HG03280 (cell line): ENCODE results near the gene ESPNL.

Experiments used
- ATAC-seq: cut with Tn5 transposase; IDR thresholded peaks from one replicate; pipeline ENCODE4 v1.9.1; 2021; ENCODE audit warnings: mild to moderate bottlenecking, moderate library complexity; ENCODE audit not compliant: unreplicated experiment

Gene ESPNL

DNA sequence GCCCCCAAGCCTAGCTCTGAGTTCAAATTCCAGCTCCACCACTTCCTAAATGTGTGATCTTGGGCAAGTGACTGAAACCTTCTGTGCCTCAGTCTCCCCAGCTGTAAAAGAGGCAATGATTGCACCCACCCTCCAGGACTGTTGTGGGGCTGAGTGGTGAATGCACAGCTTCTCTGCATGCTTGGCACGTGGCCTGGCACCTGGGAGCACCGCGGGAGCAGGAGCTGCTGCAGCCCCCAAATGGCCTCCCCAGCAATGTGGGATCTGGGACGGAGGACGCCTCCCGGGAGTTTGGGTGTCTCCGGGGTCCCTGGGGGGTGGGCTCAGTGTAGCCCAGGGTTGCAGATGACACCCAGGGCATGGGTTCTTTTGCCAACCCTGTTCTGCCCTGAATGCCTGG, 39.9 kb downstream of the ESPNL start:
- ATAC-seq = no peak

DNA sequence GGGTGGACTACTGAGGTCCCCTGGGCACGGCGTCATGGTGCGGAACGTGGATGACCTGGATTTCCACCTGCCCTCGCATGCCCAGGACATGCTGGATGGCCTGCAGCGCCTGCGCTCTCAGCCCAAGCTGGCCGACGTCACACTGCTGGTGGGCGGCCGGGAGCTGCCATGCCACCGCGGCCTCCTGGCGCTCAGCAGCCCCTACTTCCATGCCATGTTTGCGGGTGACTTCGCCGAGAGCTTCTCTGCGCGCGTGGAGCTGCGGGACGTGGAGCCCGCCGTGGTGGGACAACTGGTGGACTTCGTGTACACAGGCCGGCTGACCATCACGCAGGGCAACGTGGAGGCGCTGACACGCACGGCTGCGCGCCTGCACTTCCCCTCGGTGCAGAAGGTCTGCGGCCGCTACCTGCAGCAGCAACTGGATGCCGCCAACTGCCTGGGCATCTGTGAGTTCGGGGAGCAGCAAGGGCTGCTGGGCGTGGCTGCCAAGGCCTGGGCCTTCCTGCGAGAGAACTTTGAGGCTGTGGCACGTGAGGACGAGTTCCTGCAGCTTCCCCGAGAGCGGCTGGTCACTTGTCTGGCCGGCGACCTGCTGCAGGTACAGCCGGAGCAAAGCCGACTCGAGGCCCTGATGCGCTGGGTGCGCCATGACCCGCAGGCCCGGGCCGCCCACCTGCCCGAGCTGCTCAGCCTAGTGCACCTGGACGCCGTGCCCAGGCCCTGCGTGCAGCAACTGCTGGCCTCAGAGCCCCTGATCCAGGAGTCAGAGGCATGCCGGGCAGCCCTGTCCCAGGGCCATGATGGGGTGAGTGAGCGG, 40.8 kb downstream of the ESPNL start:
- ATAC-seq = no peak

- ATAC-seq = no peak
These were observed 41.6 kb downstream of the ESPNL start for GRCh38 chr2:238141541-238142318.

DNA sequence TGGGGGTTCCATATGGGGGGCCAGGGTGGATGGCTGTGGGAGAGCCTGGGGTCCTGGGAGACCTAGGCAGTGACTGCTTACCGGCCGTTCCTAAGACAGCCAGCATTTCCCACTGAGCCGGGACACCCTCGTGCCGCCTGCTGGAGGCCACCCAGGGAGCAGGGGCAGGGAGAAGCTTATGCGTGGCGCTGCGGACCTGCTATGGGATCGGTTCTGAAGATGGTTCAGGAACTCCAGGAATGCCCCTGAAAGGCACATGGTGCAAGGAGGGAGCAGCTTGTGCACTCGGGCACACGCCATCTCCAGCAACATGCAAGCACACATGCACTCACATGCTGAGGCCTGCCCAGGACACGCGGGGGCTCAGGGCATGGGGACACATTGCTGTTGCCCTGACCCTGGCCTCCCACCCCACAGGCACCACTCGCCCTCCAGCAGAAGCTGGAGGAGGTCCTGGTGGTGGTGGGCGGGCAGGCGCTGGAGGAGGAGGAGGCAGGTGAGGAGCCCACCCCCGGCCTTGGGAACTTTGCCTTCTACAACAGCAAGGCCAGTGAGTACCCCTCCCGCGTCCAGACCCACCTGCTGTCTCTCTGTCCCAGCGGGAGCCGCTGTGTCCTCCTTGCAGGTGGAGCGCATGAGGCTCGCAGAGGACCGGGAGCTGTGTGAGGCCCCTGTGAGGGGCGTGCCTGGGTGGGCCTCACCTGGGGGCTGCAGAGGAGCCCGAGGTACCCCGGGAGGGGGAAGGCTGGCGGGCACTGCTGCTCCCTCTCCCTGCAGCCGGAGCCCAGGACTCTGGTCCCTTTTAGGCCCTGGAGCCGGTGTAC, 42.5 kb downstream of the ESPNL start:
- ATAC-seq = no peak

DNA sequence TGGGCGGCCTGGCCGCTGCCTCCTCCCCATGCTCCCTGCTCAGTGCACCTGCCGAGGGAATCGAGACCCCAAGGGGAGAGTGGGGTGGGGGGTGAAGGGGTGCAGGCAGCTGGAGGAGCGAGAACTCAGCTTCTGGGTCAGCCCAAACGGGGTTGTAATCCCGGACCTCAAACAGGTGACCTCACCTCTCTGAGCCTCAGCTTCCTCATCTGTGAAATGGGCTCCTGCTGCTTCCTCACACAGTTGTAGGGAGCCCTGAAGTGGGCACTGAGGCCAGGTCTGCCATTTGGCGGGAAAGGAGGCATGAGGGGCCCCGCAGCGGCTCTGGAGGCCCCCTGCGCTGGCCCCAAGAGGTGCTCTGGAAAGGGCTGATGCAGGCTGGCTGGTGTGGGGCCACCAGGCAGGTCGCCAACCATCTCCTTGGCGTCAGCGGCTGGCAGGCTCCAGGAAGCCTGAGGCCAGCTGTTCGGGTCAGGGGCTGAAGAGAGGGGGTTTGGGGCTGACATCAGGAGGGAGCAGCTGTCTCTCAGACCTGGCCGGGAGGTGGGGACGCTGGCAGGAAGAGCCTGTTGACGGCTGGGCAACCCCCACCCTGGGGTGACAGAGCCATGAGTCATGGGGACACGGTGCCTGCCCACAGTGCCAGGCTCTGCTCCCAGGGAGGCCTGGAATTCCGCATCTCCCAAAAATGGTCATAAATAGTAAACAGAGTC, 43.3 kb downstream of the ESPNL start:
- no peak for ATAC-seq

- no peak for ATAC-seq
These were observed 44.1 kb downstream of the ESPNL start for GRCh38 chr2:238144262-238144661.

DNA sequence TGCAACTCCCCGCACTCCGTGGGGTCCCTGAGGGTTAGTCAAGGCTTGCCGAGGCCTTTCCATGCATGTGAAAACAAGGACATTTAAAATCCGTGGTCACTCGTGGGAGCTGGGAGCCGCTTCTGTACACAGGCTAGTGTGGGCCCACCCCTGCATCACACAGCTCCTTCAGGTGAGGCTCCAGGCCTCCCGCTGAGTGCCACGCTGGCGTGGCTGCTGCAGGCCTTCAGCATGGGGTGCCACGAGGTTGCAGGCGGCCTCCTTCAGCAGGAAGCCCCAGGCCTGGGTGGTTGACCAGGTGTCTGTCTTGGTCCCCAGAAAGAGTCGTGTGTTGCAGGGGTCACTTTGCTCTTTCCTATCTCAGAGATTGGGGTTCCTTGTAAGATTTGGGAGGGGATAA, 44.9 kb downstream of the ESPNL start:
- ATAC-seq = no peak

- no peak for ATAC-seq
These were observed 45.7 kb downstream of the ESPNL start for GRCh38 chr2:238145851-238146250.

DNA sequence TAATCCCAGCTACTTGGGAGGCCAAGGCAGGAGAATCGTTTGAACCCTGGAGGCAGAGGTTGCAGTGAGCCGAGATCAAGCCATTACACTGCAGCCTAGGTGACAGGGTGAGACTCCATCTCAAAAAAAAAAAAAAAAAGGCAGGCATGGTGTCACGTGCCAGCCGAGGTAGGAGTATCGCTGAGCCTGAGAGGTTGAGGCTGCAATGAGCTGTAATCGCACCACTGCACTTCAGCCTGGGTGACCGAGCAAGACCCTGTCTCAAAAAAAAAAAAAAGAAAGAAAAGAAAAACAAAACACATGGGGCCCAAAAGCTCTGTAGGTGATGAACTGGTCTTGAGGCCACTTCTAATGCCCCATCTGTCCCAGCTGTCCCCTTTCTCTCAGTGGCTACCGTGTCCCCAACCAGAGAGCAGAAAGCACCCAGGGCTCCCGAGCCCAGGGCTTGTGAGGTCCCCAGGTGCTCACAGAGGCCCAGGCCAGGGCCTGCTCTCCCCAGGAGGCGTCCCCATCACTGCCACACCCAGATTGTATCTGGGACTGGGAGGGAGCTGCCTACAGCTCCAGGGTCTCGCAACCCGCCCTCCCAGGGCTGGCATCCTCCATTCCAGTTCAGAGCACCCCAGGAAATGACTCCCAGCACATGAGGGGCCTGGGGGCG, 46.9 kb downstream of the ESPNL start:
- no peak for ATAC-seq

- no peak for ATAC-seq
These were observed 48.8 kb downstream of the ESPNL start for GRCh38 chr2:238148981-238149380.

DNA sequence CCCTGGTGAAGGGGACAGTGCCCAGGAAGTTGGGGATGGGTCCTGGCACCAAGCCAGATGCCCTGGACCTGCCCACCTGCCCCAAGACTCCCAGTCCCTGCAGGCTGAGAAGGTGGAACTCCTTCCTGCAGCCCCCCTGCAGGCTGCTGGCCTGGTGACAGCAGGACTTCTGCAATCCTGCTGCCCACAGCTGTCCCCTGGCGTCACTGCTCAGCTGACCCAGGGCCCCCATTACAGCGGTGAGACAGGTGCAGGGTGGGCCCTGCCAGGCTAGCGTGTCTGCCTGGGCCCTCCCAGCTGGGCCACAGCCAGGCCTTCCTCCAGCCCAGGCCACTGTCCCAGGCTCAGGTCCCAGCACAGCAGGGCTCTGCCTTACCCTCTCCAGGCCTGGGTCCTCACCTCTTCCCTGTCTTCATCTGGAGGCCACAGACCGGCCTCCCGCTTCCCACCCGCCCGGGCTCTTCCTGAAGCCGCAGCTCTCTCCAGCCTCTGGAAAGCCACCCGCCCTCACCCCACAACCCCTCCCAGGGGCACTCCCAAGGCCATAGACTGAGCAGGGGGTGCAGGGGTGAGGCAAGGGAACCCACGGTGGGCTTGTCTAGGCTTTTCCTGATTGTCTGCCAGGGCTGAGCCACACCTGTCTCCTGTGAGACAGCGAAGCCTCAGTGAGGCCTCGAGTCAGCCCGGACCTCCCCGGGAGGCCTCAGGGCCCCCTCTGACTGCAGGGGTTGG, 49.9 kb downstream of the ESPNL start:
- ATAC-seq = no peak

DNA sequence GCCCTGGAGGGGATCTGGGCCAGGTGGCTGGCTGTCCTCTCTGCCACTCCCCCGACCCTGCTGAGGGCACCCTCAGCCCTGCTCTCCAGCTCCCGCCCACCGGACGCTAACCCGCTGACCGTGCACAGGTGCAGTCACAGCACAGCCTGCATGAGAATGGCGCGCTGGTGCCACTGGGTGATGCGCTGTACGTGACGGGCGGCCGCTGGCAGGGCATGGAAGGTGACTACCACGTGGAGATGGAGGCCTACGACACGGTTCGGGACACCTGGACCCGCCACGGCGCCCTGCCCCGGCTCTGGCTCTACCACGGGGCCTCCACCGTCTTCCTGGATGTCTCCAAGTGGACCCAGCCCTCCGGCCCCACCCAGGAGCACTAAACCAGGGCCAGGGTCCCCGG, 50.5 kb downstream of the ESPNL start:
- ATAC-seq = no peak

- ATAC-seq = no peak
These were observed 51.1 kb downstream of the ESPNL start for GRCh38 chr2:238151205-238151604.

GRCh38 chr2:238151628-238152235, 51.6 kb downstream of the ESPNL start:
- no peak for ATAC-seq

- no peak for ATAC-seq
These were observed 52.9 kb downstream of the ESPNL start for GRCh38 chr2:238152771-238153688.

DNA sequence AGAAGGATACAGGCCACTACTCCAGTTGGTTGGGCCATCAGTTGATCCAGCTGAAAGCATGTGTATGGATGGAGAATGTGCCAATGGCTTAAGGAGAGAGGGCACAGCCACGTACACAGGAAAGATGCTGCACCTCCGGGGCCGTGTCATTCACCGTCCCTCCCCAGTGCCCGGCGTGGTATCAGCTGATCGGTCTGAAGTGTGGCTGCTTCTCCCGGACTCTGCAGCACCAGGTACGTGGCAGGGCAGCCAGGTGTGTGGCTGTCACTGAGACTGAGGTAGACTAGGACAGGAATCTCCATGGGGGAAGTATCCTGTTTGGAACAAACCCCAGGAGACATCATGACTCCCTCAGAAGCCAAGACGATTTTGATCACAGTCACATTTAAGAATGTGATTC, 54.4 kb downstream of the ESPNL start:
- ATAC-seq = no peak

- ATAC-seq = no peak
These were observed 55.1 kb downstream of the ESPNL start for GRCh38 chr2:238155051-238155760.
